HCT116 (cell line): Measurements from ENCODE around the gene RXFP2. TPM values are rescaled to one million over a fixed set of nuclear protein-coding genes. Genes with fewer than 3 reads are reported as not detected.

Experiments
- ATAC-seq: fragments of 200-7000 bp; cut with Tn5 transposase; 2 replicates; pipeline ENCODE4 v1.9.1; 2020; ENCODE audit warnings: mild to moderate bottlenecking, moderate library complexity
- BruUV-seq: library from RNA; stranded (reverse); fragments of 400-500 nt; replicated peaks from 2 replicates; lab custom pipeline; 2021; lab: Mats Ljungman, UMichigan
- CTCF ChIA-PET: fragments of 300-600 bp; sonication (Branson Sonifier 250); formaldehyde crosslinking; loops from one replicate; lab custom pipeline; 2021; ENCODE audit warnings: antibody characterized with exemption; lab: Charles Lee
- POLR2A ChIA-PET: fragments of 300-600, 350-600 bp; sonication (Branson Sonifier 250); formaldehyde crosslinking; loops from one replicate; lab custom pipeline; 2021; ENCODE audit warnings: antibody characterized with exemption; lab: Charles Lee
- RAD21 ChIA-PET, 2 experiments: fragments of 300-600 bp; sonication (Branson Sonifier 250); formaldehyde crosslinking; loops; one replicate each; lab custom pipeline; 2023; ENCODE audit warnings: low total read pairs in 2 of 2; ENCODE audit not compliant: uncharacterized antibody in 2 of 2, unreplicated experiment in 2 of 2, low non-redundant PET in 1 of 2; lab: Charles Lee
- DNase-seq: peaks from one replicate; pipeline ENCODE4 v3.0.0-alpha.2; 2010; ENCODE audit warnings: low read depth, low spot score
- H2AFZ ChIP-seq: fragments of 200-600 bp; shearing (Covaris generic), sonication (generic); 2 replicates; pipeline ENCODE4 v1.6.1; 2017; ENCODE audit warnings: low read depth, mixed run types, mixed read lengths, antibody characterized with exemption, low read length; ENCODE audit not compliant: poor library complexity, severe bottlenecking
- H3K27ac ChIP-seq: 2 replicates; pipeline ENCODE4 v1.5.1; 2012; ENCODE audit warnings: low read depth, low read length
- H3K27me3 ChIP-seq: fragments of 200-600 bp; sonication (generic); 2 replicates; pipeline ENCODE4 v1.6.1; 2016; ENCODE audit warnings: mixed run types, low read length, mixed read lengths; ENCODE audit not compliant: insufficient read depth
- H3K36me3 ChIP-seq, 2 experiments: fragments of 200-500 bp in 1 of 2; fragments of 200-600 bp in 1 of 2; sonication (Bioruptor generic) in 1 of 2; sonication (generic) in 1 of 2; 2 replicates each; pipeline versions ENCODE4 v1.5.1 to v1.6.1; 2014 to 2016; ENCODE audit warnings: low read length in 2 of 2, inconsistent platforms in 1 of 2, mixed read lengths in 1 of 2, mixed run types in 1 of 2; ENCODE audit not compliant: insufficient read depth in 2 of 2, control insufficient read depth in 1 of 2
- H3K4me1 ChIP-seq, 2 experiments: fragments of 200-600 bp in 1 of 2; sonication (generic) in 1 of 2; 2 replicates each; pipeline versions ENCODE4 v1.5.1 to v1.6.1; 2012 to 2017; ENCODE audit warnings: low read length in 2 of 2, inconsistent platforms in 1 of 2, mild to moderate bottlenecking in 1 of 2, mixed read lengths in 1 of 2, mixed run types in 1 of 2, moderate library complexity in 1 of 2; ENCODE audit not compliant: insufficient read depth in 2 of 2, control insufficient read depth in 1 of 2
- H3K4me2 ChIP-seq: fragments of 200-600 bp; sonication (generic); 2 replicates; pipeline ENCODE4 v1.6.1; 2017; ENCODE audit warnings: mixed run types, low read length, mixed read lengths
- H3K4me3 ChIP-seq, 2 experiments: fragments of 200-600 bp in 1 of 2; sonication (generic) in 1 of 2; replicated peaks in 1 of 2; 2 replicates each; pipeline ENCODE4 v1.5.1; 2011 to 2016; ENCODE audit warnings: low read length in 2 of 2, control low read depth in 1 of 2, low read depth in 1 of 2, mild to moderate bottlenecking in 1 of 2, mixed read lengths in 1 of 2, mixed run types in 1 of 2
- H3K79me2 ChIP-seq: fragments of 200-600 bp; sonication (generic); 2 replicates; pipeline ENCODE4 v1.6.1; 2017; ENCODE audit warnings: mild to moderate bottlenecking, mixed run types, low read length, moderate library complexity, mixed read lengths; ENCODE audit not compliant: insufficient read depth
- H3K9ac ChIP-seq: fragments of 200-600 bp; sonication (generic); 2 replicates; pipeline ENCODE4 v1.6.1; 2016; ENCODE audit warnings: low read length, mixed read lengths
- H3K9me2 ChIP-seq: fragments of 200-600 bp; sonication (generic), shearing (Covaris generic); 2 replicates; pipeline ENCODE4 v1.6.1; 2017; ENCODE audit warnings: mixed run types, mild to moderate bottlenecking, moderate library complexity; ENCODE audit not compliant: insufficient read depth
- H3K9me3 ChIP-seq, 2 experiments: fragments of 200-500 bp in 1 of 2; fragments of 200-600 bp in 1 of 2; sonication (Bioruptor generic) in 1 of 2; sonication (generic) in 1 of 2; 2 replicates each; pipeline ENCODE4 v1.6.1; 2014 to 2017; ENCODE audit warnings: low read length in 2 of 2, mixed read lengths in 2 of 2, inconsistent platforms in 1 of 2, low read depth in 1 of 2, mild to moderate bottlenecking in 1 of 2, mixed run types in 1 of 2, moderate library complexity in 1 of 2; ENCODE audit not compliant: control insufficient read depth in 1 of 2, insufficient read depth in 1 of 2
- H4K20me1 ChIP-seq: fragments of 200-600 bp; sonication (generic), shearing (Covaris generic); 2 replicates; pipeline ENCODE4 v1.6.1; 2017; ENCODE audit warnings: mixed run types, mild to moderate bottlenecking, moderate library complexity; ENCODE audit not compliant: insufficient read depth
- ELF1 ChIP-seq: IDR thresholded peaks from 2 replicates; pipeline ENCODE4 v1.6.1; 2012; ENCODE audit warnings: low read depth, borderline replicate concordance
- EZH2phosphoT487 ChIP-seq: fragments of 200-600 bp; IDR thresholded peaks from 2 replicates; pipeline ENCODE4 v1.6.1; 2018; ENCODE audit warnings: antibody characterized with exemption, borderline replicate concordance
- POLR2AphosphoS5 ChIP-seq: IDR thresholded peaks from 2 replicates; pipeline ENCODE4 v1.6.1; 2011; ENCODE audit warnings: mild to moderate bottlenecking, low read depth, low read length, moderate library complexity
- RAD21 ChIP-seq: IDR thresholded peaks from 2 replicates; pipeline ENCODE4 v1.6.1; 2012; ENCODE audit warnings: low read depth, mild to moderate bottlenecking
- SIN3A ChIP-seq: IDR thresholded peaks from 2 replicates; pipeline ENCODE4 v1.6.1; 2012; ENCODE audit warnings: low read depth
- ZNF274 ChIP-seq: fragments of 200-500 bp; sonication (Bioruptor generic); IDR thresholded peaks from 2 replicates; pipeline ENCODE4 v1.6.1; 2014; ENCODE audit warnings: mild to moderate bottlenecking, low read depth, low read length, inconsistent platforms
- intact Hi-C: fragments of 100-400 bp; cut with micrococcal nuclease; formaldehyde crosslinking; loops from 2 replicates; pipeline ENCODE4 v1.10.0; 2022
- total RNA-seq: library from RNA; stranded (reverse); gene quantifications from one replicate; pipeline ENCODE4 v1.2.1, GENCODE V29; 2021; ENCODE audit not compliant: unreplicated experiment

The RXFP2 gene
- total RNA-seq, 1 experiment from 2014 or later: not detected

- H3K27me3 ChIP-seq: peaks cover 83% of the 10 kb centered on the region
- ChIA-PET POLR2A (no interaction called here), RAD21 (no interaction called here), CTCF (no interaction called here)
- no peak overlapping the region for H3K27ac ChIP-seq
- no peaks in the 10 kb centered on the region for H3K9me3 ChIP-seq
- intact Hi-C loops: no loop called here
- no peaks in the 10 kb centered on the region for H3K79me2 ChIP-seq
- no peak for ATAC-seq
- no peak overlapping the region for H3K4me2 ChIP-seq
- no peaks in the 10 kb centered on the region for H3K4me1 ChIP-seq
- no TSS peak for BruUV-seq
- no peaks in the 10 kb centered on the region for H3K9me2 ChIP-seq
- DNase-seq: no peak
- H3K36me3 ChIP-seq: no peaks in the 10 kb centered on the region
- H3K4me3 ChIP-seq: no peak overlapping the region
- no peak overlapping the region for H2AFZ ChIP-seq
- TF ChIP-seq RAD21 (no peak), SIN3A (no peak), ELF1 (no peak), EZH2phosphoT487 (no peak)
- H3K9ac ChIP-seq: no peak overlapping the region
- H4K20me1 ChIP-seq: peaks cover 3% of the 10 kb centered on the region; the same call in 1 of the 2 replicates
Measured at GRCh38 chr13:31747966-31748365, 8.6 kb downstream of the RXFP2 start.

GRCh38 chr13:31749929-31750328, 10.6 kb downstream of the RXFP2 start:
- Histone ChIP-seq H3K9me3 (no peaks in the 10 kb centered on the region), H3K27ac (no peak overlapping the region), H3K4me3 (no peak overlapping the region), H3K4me2 (no peak overlapping the region), H3K9me2 (no peaks in the 10 kb centered on the region), H3K36me3 (no peaks in the 10 kb centered on the region), H2AFZ (no peak overlapping the region), H4K20me1 (peaks cover 3% of the 10 kb centered on the region; the same call in 1 of the 2 replicates), H3K79me2 (no peaks in the 10 kb centered on the region), H3K9ac (no peak overlapping the region), H3K4me1 (no peaks in the 10 kb centered on the region), H3K27me3 (peaks cover 87% of the 10 kb centered on the region)
- TF ChIP-seq EZH2phosphoT487 (no peak), ZNF274 (no peak), POLR2AphosphoS5 (no peak)
- ATAC-seq: no peak
- no peak for DNase-seq
- intact Hi-C loops: no loop called here
- ChIA-PET CTCF (no interaction called here), POLR2A (no interaction called here), RAD21 (no interaction called here)
- BruUV-seq: no TSS peak
